ENCODE results near the gene OVOL1.

- TF ChIP-seq EZH2phosphoT487 (IDR thresholded peaks at IDR 0.05; ENCODE audit: borderline replicate concordance, low read depth, low read length) (no peak), CTCF (conservative IDR thresholded peaks at IDR 0.05; ENCODE audit: low read length) (no peak)
These were observed 20.3 kb upstream of the OVOL1 start for GRCh38 chr11:65766535-65766934.

Data from OCI-LY7 (cell line).